ENCODE data around the gene ACBD5.

The ACBD5 gene

GRCh38 chr10:27230022-27230421, 10.6 kb downstream of the ACBD5 start:
- Mint-ChIP-seq H3K27me3 (ENCODE audit: low read depth, poor library complexity) (no peaks in the 10 kb centered on the region), H3K36me3 (ENCODE audit: low read depth) (peaks cover 31% of the 10 kb centered on the region), H3K4me3 (no peak overlapping the region), H3K9me3 (no peaks in the 10 kb centered on the region), H3K4me1 (no peaks in the 10 kb centered on the region), H3K27ac (no peak overlapping the region)
- DNase-seq: no peak
- TF ChIP-seq CTCF (IDR thresholded peaks at IDR 0.05): no peak

GRCh38 chr10:27225642-27226257, 14.8 kb downstream of the ACBD5 start:
- H3K27ac Mint-ChIP-seq: no peak overlapping the region
- DNase-seq: no peak
- no peak overlapping the region for H3K4me3 Mint-ChIP-seq
- H3K36me3 Mint-ChIP-seq (ENCODE audit: low read depth): peaks cover 32% of the 10 kb centered on the region
- no peaks in the 10 kb centered on the region for H3K27me3 Mint-ChIP-seq (ENCODE audit: low read depth, poor library complexity)
- TF ChIP-seq CTCF (IDR thresholded peaks at IDR 0.05): no peak
- no peaks in the 10 kb centered on the region for H3K9me3 Mint-ChIP-seq
- H3K4me1 Mint-ChIP-seq: no peaks in the 10 kb centered on the region

- H3K27ac Mint-ChIP-seq: no peak overlapping the region
- no peaks in the 10 kb centered on the region for H3K4me1 Mint-ChIP-seq
- H3K9me3 Mint-ChIP-seq: no peaks in the 10 kb centered on the region
- no peak overlapping the region for H3K4me3 Mint-ChIP-seq
- H3K27me3 Mint-ChIP-seq (ENCODE audit: low read depth, poor library complexity): no peaks in the 10 kb centered on the region
- no peak for DNase-seq
- peaks cover 27% of the 10 kb centered on the region for H3K36me3 Mint-ChIP-seq (ENCODE audit: low read depth)
- no peak for TF ChIP-seq CTCF (IDR thresholded peaks at IDR 0.05)
Observed at GRCh38 chr10:27225011-27225590, 15.5 kb downstream of the ACBD5 start.

GRCh38 chr10:27223964-27224363, 16.6 kb downstream of the ACBD5 start:
- Mint-ChIP-seq H3K27me3 (ENCODE audit: low read depth, poor library complexity) (no peaks in the 10 kb centered on the region), H3K4me3 (no peak overlapping the region), H3K27ac (no peak overlapping the region), H3K36me3 (ENCODE audit: low read depth) (peaks cover 38% of the 10 kb centered on the region), H3K4me1 (no peaks in the 10 kb centered on the region), H3K9me3 (no peaks in the 10 kb centered on the region)
- peak; percentile 49 for TF ChIP-seq CTCF (IDR thresholded peaks at IDR 0.05)
- peak; percentile 17 for DNase-seq

- Mint-ChIP-seq H3K27ac (no peak overlapping the region), H3K4me3 (no peak overlapping the region), H3K9me3 (no peaks in the 10 kb centered on the region), H3K27me3 (ENCODE audit: low read depth, poor library complexity) (no peaks in the 10 kb centered on the region), H3K36me3 (ENCODE audit: low read depth) (peaks cover 60% of the 10 kb centered on the region), H3K4me1 (no peaks in the 10 kb centered on the region)
- no peak for DNase-seq
- no peak for TF ChIP-seq CTCF (IDR thresholded peaks at IDR 0.05)
Observed at GRCh38 chr10:27207350-27207749, 33.2 kb downstream of the ACBD5 start.

GRCh38 chr10:27203806-27204205, 36.8 kb downstream of the ACBD5 start:
- Mint-ChIP-seq H3K27me3 (ENCODE audit: low read depth, poor library complexity) (no peaks in the 10 kb centered on the region), H3K9me3 (no peaks in the 10 kb centered on the region), H3K4me1 (peaks cover 12% of the 10 kb centered on the region), H3K36me3 (ENCODE audit: low read depth) (peaks cover 52% of the 10 kb centered on the region), H3K4me3 (no peak overlapping the region), H3K27ac (no peak overlapping the region)
- DNase-seq: no peak
- TF ChIP-seq CTCF (IDR thresholded peaks at IDR 0.05): no peak

All from nephron progenitor cell (in vitro differentiated cells).